ENCODE results near the gene KCNT2. TPM values are rescaled to one million over a fixed set of nuclear protein-coding genes. Genes with fewer than 3 reads are reported as not detected.
"Not testable (repeated sequence)": the region's sequence is repeated elsewhere in the genome, so short reads cannot be mapped to it uniquely, and the experiment has no call there.

KCNT2 gene
- total and polyA plus RNA-seq, 4 donors = 0.84 to 18.7 (median 2.0) TPM

- no peak for ATAC-seq (ENCODE audit: insufficient read depth, low FRiP score)
- 88 to 89% methylated on average over 12 of the region's 12 CpGs for WGBS, 2 donors
- DNase-seq = no peak
- no peak overlapping the region for H3K4me3 ChIP-seq
- TF ChIP-seq CTCF (IDR thresholded peaks at IDR 0.05; ENCODE audit: control extremely low read depth, extremely low read depth) = no peak
- H3K36me3 ChIP-seq (ENCODE audit: control insufficient read depth in 4 of 4, insufficient read depth in 4 of 4, low read length in 4 of 4) = no peaks in the 10 kb centered on the region
- no peak overlapping the region for H3K9ac ChIP-seq (ENCODE audit: insufficient read depth in 1 of 2, low read length in 2 of 2)
- no peaks in the 10 kb centered on the region for H3K27me3 ChIP-seq (ENCODE audit: control insufficient read depth in 3 of 3, insufficient read depth in 3 of 3, low read length in 2 of 3)
- H3K4me1 ChIP-seq (ENCODE audit: control insufficient read depth in 5 of 5, insufficient read depth in 5 of 5, low read length in 5 of 5) = peaks cover 0 to 5% (median 0%) of the 10 kb centered on the region in 5 donors
- no peaks in the 10 kb centered on the region for H3K9me3 ChIP-seq (ENCODE audit: control insufficient read depth in 4 of 4, insufficient read depth in 3 of 4, low read length in 3 of 4)
- no peak overlapping the region for H3K27ac ChIP-seq (ENCODE audit: low read depth in 1 of 2, low read length in 1 of 2)
Measured at GRCh38 chr1:196649990-196650389, 41.8 kb upstream of the KCNT2 start.

DNA sequence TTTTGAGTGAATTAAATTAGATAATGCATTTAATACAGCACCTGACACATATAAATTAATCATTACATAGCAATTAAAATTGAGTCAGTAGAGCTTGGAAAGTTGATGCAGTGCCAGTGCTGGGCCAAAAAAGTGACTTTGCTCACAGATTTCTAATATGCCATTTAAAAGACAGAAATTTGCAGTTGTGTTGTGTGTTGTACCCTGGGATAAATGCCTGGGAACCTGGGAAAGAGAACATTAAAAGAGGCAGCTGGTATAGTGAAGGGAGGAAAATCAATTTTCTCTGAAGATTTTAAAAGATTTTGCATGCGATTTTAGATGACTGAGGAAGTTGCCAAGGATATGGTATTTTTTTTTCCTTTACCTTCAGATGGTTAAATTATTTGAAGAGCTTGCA, 32.7 kb upstream of the KCNT2 start:
- Histone ChIP-seq H3K4me3 (no peak overlapping the region), H3K36me3 (ENCODE audit: control insufficient read depth in 4 of 4, insufficient read depth in 4 of 4, low read length in 4 of 4) (no peaks in the 10 kb centered on the region), H3K27me3 (ENCODE audit: control insufficient read depth in 3 of 3, insufficient read depth in 3 of 3, low read length in 2 of 3) (no peaks in the 10 kb centered on the region), H3K4me1 (ENCODE audit: control insufficient read depth in 5 of 5, insufficient read depth in 5 of 5, low read length in 5 of 5) (no peaks in the 10 kb centered on the region), H3K27ac (ENCODE audit: low read depth in 1 of 2, low read length in 1 of 2) (no peak overlapping the region), H3K9me3 (ENCODE audit: control insufficient read depth in 4 of 4, insufficient read depth in 3 of 4, low read length in 3 of 4) (no peaks in the 10 kb centered on the region), H3K9ac (ENCODE audit: insufficient read depth in 1 of 2, low read length in 2 of 2) (no peak overlapping the region)
- TF ChIP-seq CTCF (IDR thresholded peaks at IDR 0.05; ENCODE audit: control extremely low read depth, extremely low read depth) = no peak
- WGBS, 2 donors = 86 to 97% methylated on average over 1 of the region's 1 CpG
- no peak for ATAC-seq (ENCODE audit: insufficient read depth, low FRiP score)
- no peak for DNase-seq

GRCh38 chr1:196639291-196639690, 31.1 kb upstream of the KCNT2 start:
- not testable (repeated sequence) for H3K27me3 ChIP-seq (ENCODE audit: control insufficient read depth in 3 of 3, insufficient read depth in 3 of 3, low read length in 2 of 3); H3K4me3 ChIP-seq; H3K9me3 ChIP-seq (ENCODE audit: control insufficient read depth in 4 of 4, insufficient read depth in 3 of 4, low read length in 3 of 4); DNase-seq; ATAC-seq (ENCODE audit: insufficient read depth, low FRiP score); H3K4me1 ChIP-seq (ENCODE audit: control insufficient read depth in 5 of 5, insufficient read depth in 5 of 5, low read length in 5 of 5); H3K27ac ChIP-seq (ENCODE audit: low read depth in 1 of 2, low read length in 1 of 2); H3K36me3 ChIP-seq (ENCODE audit: control insufficient read depth in 4 of 4, insufficient read depth in 4 of 4, low read length in 4 of 4); H3K9ac ChIP-seq (ENCODE audit: insufficient read depth in 1 of 2, low read length in 2 of 2)
- 80 to 90% methylated on average over 5 of the region's 5 CpGs for WGBS, 2 donors

DNA sequence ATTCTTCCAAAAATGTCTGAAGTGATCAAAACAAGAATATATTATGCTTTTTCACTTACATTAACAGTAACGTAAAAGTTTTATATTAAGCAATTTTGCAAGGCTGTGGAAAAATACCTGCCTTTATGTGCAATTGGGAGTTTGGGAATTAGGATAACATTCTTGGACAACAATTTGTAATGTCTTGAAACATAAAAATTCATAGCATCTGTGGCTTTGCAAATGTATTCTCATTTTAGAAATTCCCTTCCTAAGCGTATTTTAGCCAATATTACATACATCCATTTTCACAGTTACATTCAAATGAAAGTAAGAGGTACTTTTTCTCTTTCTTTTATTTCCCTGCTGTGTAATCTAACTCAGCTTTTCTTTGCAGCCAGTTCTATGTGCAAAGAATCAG, 30.2 kb upstream of the KCNT2 start:
- Histone ChIP-seq H3K9me3 (ENCODE audit: control insufficient read depth in 4 of 4, insufficient read depth in 3 of 4, low read length in 3 of 4) (no peaks in the 10 kb centered on the region), H3K27ac (ENCODE audit: low read depth in 1 of 2, low read length in 1 of 2) (no peak overlapping the region), H3K9ac (ENCODE audit: insufficient read depth in 1 of 2, low read length in 2 of 2) (no peak overlapping the region), H3K27me3 (ENCODE audit: control insufficient read depth in 3 of 3, insufficient read depth in 3 of 3, low read length in 2 of 3) (no peaks in the 10 kb centered on the region), H3K4me1 (ENCODE audit: control insufficient read depth in 5 of 5, insufficient read depth in 5 of 5, low read length in 5 of 5) (no peaks in the 10 kb centered on the region), H3K36me3 (ENCODE audit: control insufficient read depth in 4 of 4, insufficient read depth in 4 of 4, low read length in 4 of 4) (no peaks in the 10 kb centered on the region), H3K4me3 (no peak overlapping the region)
- 91 to 96% methylated on average over 2 of the region's 2 CpGs for WGBS, 2 donors
- TF ChIP-seq CTCF (IDR thresholded peaks at IDR 0.05; ENCODE audit: control extremely low read depth, extremely low read depth) = no peak
- DNase-seq (no peak), ATAC-seq (ENCODE audit: insufficient read depth, low FRiP score) (no peak)
